GM23338 (cell line): ENCODE data around the gene PLXND1. TPM values are rescaled to one million over a fixed set of nuclear protein-coding genes. Genes with fewer than 3 reads are reported as not detected.
A peak's percentile ranks its signal among the peaks of the same experiment; 100 is the strongest.
"Not testable (repeated sequence)": the region's sequence is repeated elsewhere in the genome, so short reads cannot be mapped to it uniquely, and the experiment has no call there.

Experiments used
- ATAC-seq: fragments of 200-7000 bp; cut with Tn5 transposase; 3 replicates; pipeline ENCODE4 v1.9.1; 2020
- DNase-seq: peaks from one replicate; pipeline ENCODE4 v3.0.0-alpha.2; 2015; ENCODE audit warnings: low spot score
- H2AFZ ChIP-seq: fragments of 200-600 bp; sonication (generic); 2 replicates; pipeline ENCODE4 v1.8.0; 2016; ENCODE audit warnings: antibody characterized with exemption, mild to moderate bottlenecking, moderate library complexity
- H3F3A ChIP-seq: fragments of 200-600 bp; sonication (generic); replicated peaks from 2 replicates; pipeline ENCODE4 v1.8.0; 2017; ENCODE audit warnings: antibody characterized with exemption, mixed run types, low read depth
- H3K27ac ChIP-seq: fragments of 200-600 bp; sonication (generic); 2 replicates; pipeline ENCODE4 v1.6.1; 2016; ENCODE audit warnings: low read depth
- H3K27me3 ChIP-seq: fragments of 200-600 bp; sonication (generic); 2 replicates; pipeline ENCODE4 v1.8.0; 2016; ENCODE audit warnings: mild to moderate bottlenecking, mixed run types, moderate library complexity; ENCODE audit not compliant: insufficient read depth
- H3K36me3 ChIP-seq: fragments of 200-600 bp; sonication (generic); 2 replicates; pipeline ENCODE4 v1.8.0; 2016; ENCODE audit warnings: mild to moderate bottlenecking; ENCODE audit not compliant: insufficient read depth
- H3K4me1 ChIP-seq: fragments of 200-600 bp; sonication (generic); 2 replicates; pipeline ENCODE4 v1.8.0; 2016; ENCODE audit warnings: mild to moderate bottlenecking, moderate library complexity; ENCODE audit not compliant: insufficient read depth
- H3K4me2 ChIP-seq: fragments of 200-600 bp; sonication (generic); 2 replicates; pipeline ENCODE4 v1.7.1; 2017; ENCODE audit warnings: mixed run types
- H3K4me3 ChIP-seq: fragments of 200-600 bp; sonication (generic); 2 replicates; pipeline ENCODE4 v1.6.1; 2016; ENCODE audit warnings: mixed run types
- H3K79me2 ChIP-seq: fragments of 200-600 bp; sonication (generic); replicated peaks from 2 replicates; pipeline ENCODE4 v1.8.0; 2017; ENCODE audit warnings: mild to moderate bottlenecking; ENCODE audit not compliant: insufficient read depth
- H3K9me2 ChIP-seq: fragments of 200-600 bp; sonication (generic); 2 replicates; pipeline ENCODE4 v1.8.0; 2017; ENCODE audit not compliant: insufficient read depth
- H4K20me1 ChIP-seq: fragments of 200-600 bp; sonication (generic); replicated peaks from 2 replicates; pipeline ENCODE4 v1.8.0; 2017; ENCODE audit warnings: mild to moderate bottlenecking; ENCODE audit not compliant: insufficient read depth
- H3K27ac Mint-ChIP-seq: 2 replicates; pipeline ENCODE4 v1.8.0; 2020; ENCODE audit warnings: inconsistent platforms, mild to moderate bottlenecking, moderate library complexity, mixed read lengths
- H3K27me3 Mint-ChIP-seq: 3 replicates; pipeline ENCODE4 v1.8.0; 2022; ENCODE audit warnings: low read depth, mild to moderate bottlenecking, moderate library complexity, mixed read lengths, inconsistent platforms; ENCODE audit not compliant: insufficient read depth, poor library complexity
- H3K36me3 Mint-ChIP-seq: 3 replicates; pipeline ENCODE4 v1.8.0; 2021; ENCODE audit warnings: low read depth, mild to moderate bottlenecking, inconsistent platforms, moderate library complexity, mixed read lengths
- H3K4me1 Mint-ChIP-seq: 3 replicates; pipeline ENCODE4 v1.8.0; 2020; ENCODE audit warnings: mild to moderate bottlenecking, inconsistent platforms, mixed read lengths
- H3K4me3 Mint-ChIP-seq: 3 replicates; pipeline ENCODE4 v1.8.0; 2021; ENCODE audit warnings: moderate library complexity, mild to moderate bottlenecking, inconsistent platforms, mixed read lengths
- H3K9me3 Mint-ChIP-seq: 3 replicates; pipeline ENCODE4 v1.8.0; 2020; ENCODE audit warnings: moderate library complexity, mild to moderate bottlenecking, inconsistent platforms, mixed read lengths
- EZH2 ChIP-seq: fragments of 200-600 bp; sonication (generic); IDR thresholded peaks from one replicate; pipeline ENCODE4 v1.8.0; 2017; ENCODE audit warnings: antibody characterized with exemption, mild to moderate bottlenecking, low read depth; ENCODE audit not compliant: unreplicated experiment
- JUNB ChIP-seq: IDR thresholded peaks from one replicate; pipeline ENCODE4 v1.6.1; 2016; ENCODE audit warnings: antibody characterized with exemption; ENCODE audit not compliant: unreplicated experiment
- REST ChIP-seq: IDR thresholded peaks from one replicate; pipeline ENCODE4 v1.6.1; 2018; ENCODE audit warnings: antibody characterized with exemption; ENCODE audit not compliant: unreplicated experiment
- ZNF114 ChIP-seq: fragments of 250-450 bp; sonication (Bioruptor Pico); IDR thresholded peaks from 2 replicates; pipeline ENCODE4 v1.5.0; 2020; ENCODE audit warnings: mild to moderate bottlenecking, moderate library complexity
- ZNF331 ChIP-seq: fragments of 250-450 bp; sonication (Bioruptor Pico); IDR thresholded peaks from 2 replicates; pipeline ENCODE4 v1.5.0; 2020; ENCODE audit warnings: low read depth, mild to moderate bottlenecking, moderate library complexity
- polyA plus RNA-seq: library from polyadenylated mRNA; unstranded; fragments of >200 nt; fragmentation: Nextera tagmentation; extraction: Ambion mirVana; gene quantifications from 2 replicates; pipeline ENCODE4 v1.2.1, GENCODE V29; 2016
- total RNA-seq: library from RNA; depleted of rRNA; stranded (reverse); fragments of >200 nt; shearing (Covaris generic); gene quantifications from 2 replicates; pipeline ENCODE4 v1.2.3, GENCODE V29; 2014
- TF ChIP-seq, protein P1 (sequence below), 2 experiments: fragments of 200-600 bp in 1 of 2; sonication (generic) in 1 of 2; conservative IDR thresholded peaks; 2 replicates each; pipeline versions ENCODE4 v1.5.1 to v1.6.1; 2016 to 2017; ENCODE audit warnings: antibody characterized with exemption in 2 of 2, low read depth in 2 of 2, mild to moderate bottlenecking in 2 of 2, moderate library complexity in 1 of 2

The PLXND1 gene
- total and polyA plus RNA-seq, 2 experiments from 2014 or later: 13.3 to 60.4 TPM

- TF ChIP-seq, protein P1, sequence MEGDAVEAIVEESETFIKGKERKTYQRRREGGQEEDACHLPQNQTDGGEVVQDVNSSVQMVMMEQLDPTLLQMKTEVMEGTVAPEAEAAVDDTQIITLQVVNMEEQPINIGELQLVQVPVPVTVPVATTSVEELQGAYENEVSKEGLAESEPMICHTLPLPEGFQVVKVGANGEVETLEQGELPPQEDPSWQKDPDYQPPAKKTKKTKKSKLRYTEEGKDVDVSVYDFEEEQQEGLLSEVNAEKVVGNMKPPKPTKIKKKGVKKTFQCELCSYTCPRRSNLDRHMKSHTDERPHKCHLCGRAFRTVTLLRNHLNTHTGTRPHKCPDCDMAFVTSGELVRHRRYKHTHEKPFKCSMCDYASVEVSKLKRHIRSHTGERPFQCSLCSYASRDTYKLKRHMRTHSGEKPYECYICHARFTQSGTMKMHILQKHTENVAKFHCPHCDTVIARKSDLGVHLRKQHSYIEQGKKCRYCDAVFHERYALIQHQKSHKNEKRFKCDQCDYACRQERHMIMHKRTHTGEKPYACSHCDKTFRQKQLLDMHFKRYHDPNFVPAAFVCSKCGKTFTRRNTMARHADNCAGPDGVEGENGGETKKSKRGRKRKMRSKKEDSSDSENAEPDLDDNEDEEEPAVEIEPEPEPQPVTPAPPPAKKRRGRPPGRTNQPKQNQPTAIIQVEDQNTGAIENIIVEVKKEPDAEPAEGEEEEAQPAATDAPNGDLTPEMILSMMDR (conservative IDR thresholded peaks at IDR 0.05; ENCODE audit: low read depth in 2 of 2): no peak
- no peak for TF ChIP-seq EZH2
Observed at GRCh38 chr3:129517516-129517915, 89.0 kb downstream of the PLXND1 start (continued).

GRCh38 chr3:129515821-129516432, 90.5 kb downstream of the PLXND1 start:
- H3K27me3 ChIP-seq, H3F3A ChIP-seq, H3K27ac ChIP-seq, H3K4me2 ChIP-seq, H4K20me1 ChIP-seq, H3K9me2 ChIP-seq, H3K9me3 Mint-ChIP-seq, ATAC-seq, H3K4me1 ChIP-seq, H3K4me1 Mint-ChIP-seq, H3K4me3 Mint-ChIP-seq, DNase-seq, H3K4me3 ChIP-seq, H2AFZ ChIP-seq, H3K79me2 ChIP-seq, H3K36me3 ChIP-seq: not testable (repeated sequence)
- Mint-ChIP-seq H3K36me3 (peaks cover 21% of the 10 kb centered on the region), H3K27ac (peak overlapping the region; percentile 63; the same call in 1 of the 2 replicates), H3K27me3 (peaks cover 11% of the 10 kb centered on the region)

GRCh38 chr3:129515108-129515820, 91.2 kb downstream of the PLXND1 start:
- H3K4me3 ChIP-seq, H3K9me2 ChIP-seq, ATAC-seq, H4K20me1 ChIP-seq, H3K4me1 Mint-ChIP-seq, DNase-seq, H3K36me3 ChIP-seq, H3K4me1 ChIP-seq, H2AFZ ChIP-seq, H3K4me3 Mint-ChIP-seq, H3K79me2 ChIP-seq, H3K27me3 ChIP-seq, H3K4me2 ChIP-seq, H3K9me3 Mint-ChIP-seq, H3K27ac Mint-ChIP-seq, H3F3A ChIP-seq, H3K27ac ChIP-seq: not testable (repeated sequence)
- Mint-ChIP-seq H3K36me3 (peaks cover 21% of the 10 kb centered on the region), H3K27me3 (peaks cover 14% of the 10 kb centered on the region)

DNA sequence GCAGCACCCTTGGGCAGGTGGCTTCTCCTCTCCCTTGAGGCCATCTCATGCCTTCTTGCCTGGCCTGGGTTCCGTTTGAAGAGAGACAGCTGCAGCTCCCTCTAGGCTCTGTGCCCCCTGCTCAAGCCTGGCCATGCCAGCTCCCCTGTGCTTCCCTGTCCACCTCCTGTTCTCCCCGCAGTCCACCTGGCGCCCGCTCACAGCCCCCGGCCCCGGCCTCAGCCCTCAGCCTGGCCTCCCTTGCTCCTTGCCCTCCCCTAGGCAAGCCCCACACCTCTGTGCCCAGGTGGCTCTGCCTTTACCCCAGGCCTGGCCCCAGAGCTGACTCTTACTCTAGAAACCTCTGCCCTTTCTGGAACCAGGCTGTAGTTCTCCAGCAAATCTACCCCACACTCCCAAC, 91.9 kb downstream of the PLXND1 start:
- Mint-ChIP-seq H3K27ac (no peak overlapping the region), H3K4me3 (no peak overlapping the region), H3K36me3 (peaks cover 21% of the 10 kb centered on the region), H3K27me3 (peaks cover 14% of the 10 kb centered on the region), H3K4me1 (0 out of 3 replicates have a peak, but pooled peaks cover 2% of the 10 kb centered on the region), H3K9me3 (no peaks in the 10 kb centered on the region; the same call in 2 of the 3 replicates)
- Histone ChIP-seq H3K27me3 (no peaks in the 10 kb centered on the region), H3K36me3 (no peaks in the 10 kb centered on the region), H3K79me2 (no peaks in the 10 kb centered on the region), H4K20me1 (no peaks in the 10 kb centered on the region), H3K4me3 (no peak overlapping the region), H3K4me2 (no peak overlapping the region), H3K4me1 (no peaks in the 10 kb centered on the region), H3K9me2 (no peaks in the 10 kb centered on the region), H3K27ac (no peak overlapping the region), H3F3A (no peaks in the 10 kb centered on the region), H2AFZ (no peak overlapping the region)
- no peak for ATAC-seq
- no peak for DNase-seq
- TF ChIP-seq, protein P1 (conservative IDR thresholded peaks at IDR 0.05; ENCODE audit: low read depth in 2 of 2): no peak
- TF ChIP-seq EZH2: no peak
- no peak for TF ChIP-seq ZNF331 (CRISPR knock-in tag)
- no peak for TF ChIP-seq REST
- TF ChIP-seq ZNF114 (CRISPR knock-in tag): no peak
- TF ChIP-seq JUNB: no peak
